ENCODE results near the gene RPS14. TPM values are rescaled to one million over a fixed set of nuclear protein-coding genes. Genes with fewer than 3 reads are reported as not detected.

RPS14 gene
- total and polyA plus RNA-seq, 9 of the 15 experiments (the other 6 are each of a cell fraction or from before 2014, with no cell fraction given) = 1,824 to 5,983 (median 3,017) TPM

- TF ChIP-seq ZC3H4 (CRISPR knock-in tag; IDR thresholded peaks at IDR 0.05; ENCODE audit: borderline replicate concordance) (no peak), FOXJ3 (CRISPR knock-in tag; IDR thresholded peaks at IDR 0.05) (no peak), U2AF2 (optimal IDR thresholded peaks at IDR 0.05; ENCODE audit: low read depth, low read length) (no peak), HOXB6 (CRISPR knock-in tag; IDR thresholded peaks at IDR 0.05; ENCODE audit: borderline replicate concordance) (no peak), FOXK1 (CRISPR knock-in tag; IDR thresholded peaks at IDR 0.05; ENCODE audit: borderline replicate concordance) (no peak), MYC (IDR thresholded peaks at IDR 0.05; ENCODE audit: low read depth, low read length) (peak; percentile 78), MYC (CRISPR knock-in tag; IDR thresholded peaks at IDR 0.05; ENCODE audit: borderline replicate concordance, low read depth) (0 out of 2 replicates have a peak, but pooled peaks have one; percentile 61), ETV5 (CRISPR knock-in tag; IDR thresholded peaks at IDR 0.05; ENCODE audit: low read depth) (no peak), SRSF3 (IDR thresholded peaks at IDR 0.05; ENCODE audit: insufficient read depth, low read length) (no peak), HLTF (IDR thresholded peaks at IDR 0.05) (peak; percentile 63; the same call in 1 of the 2 replicates), SFPQ (IDR thresholded peaks at IDR 0.05; ENCODE audit: low read depth, low read length) (no peak), ZFP36 (IDR thresholded peaks at IDR 0.05; ENCODE audit: low read depth, low read length, partially characterized antibody) (no peak), RAD51 (IDR thresholded peaks at IDR 0.05; ENCODE audit: borderline replicate concordance, low read depth) (no peak), NFATC3 (IDR thresholded peaks at IDR 0.05) (peak; percentile 96), ZNF316 (IDR thresholded peaks at IDR 0.05) (no peak), RBM15 (IDR thresholded peaks at IDR 0.05; ENCODE audit: insufficient read depth, low read length) (no peak), ZNF436 (CRISPR knock-in tag; IDR thresholded peaks at IDR 0.05) (no peak), ELF1 (tag; IDR thresholded peaks at IDR 0.05) (no peak), E2F4 (CRISPR knock-in tag; IDR thresholded peaks at IDR 0.05; ENCODE audit: low read depth) (no peak)
- TF ChIP-seq, protein P1, sequence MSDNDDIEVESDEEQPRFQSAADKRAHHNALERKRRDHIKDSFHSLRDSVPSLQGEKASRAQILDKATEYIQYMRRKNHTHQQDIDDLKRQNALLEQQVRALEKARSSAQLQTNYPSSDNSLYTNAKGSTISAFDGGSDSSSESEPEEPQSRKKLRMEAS (CRISPR knock-in tag; IDR thresholded peaks at IDR 0.05) = peak; percentile 50; the same call in 1 of the 2 replicates
- TF ChIP-seq, protein P2, sequence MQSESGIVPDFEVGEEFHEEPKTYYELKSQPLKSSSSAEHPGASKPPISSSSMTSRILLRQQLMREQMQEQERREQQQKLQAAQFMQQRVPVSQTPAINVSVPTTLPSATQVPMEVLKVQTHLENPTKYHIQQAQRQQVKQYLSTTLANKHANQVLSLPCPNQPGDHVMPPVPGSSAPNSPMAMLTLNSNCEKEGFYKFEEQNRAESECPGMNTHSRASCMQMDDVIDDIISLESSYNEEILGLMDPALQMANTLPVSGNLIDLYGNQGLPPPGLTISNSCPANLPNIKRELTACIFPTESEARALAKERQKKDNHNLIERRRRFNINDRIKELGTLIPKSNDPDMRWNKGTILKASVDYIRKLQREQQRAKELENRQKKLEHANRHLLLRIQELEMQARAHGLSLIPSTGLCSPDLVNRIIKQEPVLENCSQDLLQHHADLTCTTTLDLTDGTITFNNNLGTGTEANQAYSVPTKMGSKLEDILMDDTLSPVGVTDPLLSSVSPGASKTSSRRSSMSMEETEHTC (IDR thresholded peaks at IDR 0.05) = 0 out of 2 replicates have a peak, but pooled peaks have one; percentile 18
- TF ChIP-seq, protein P3, sequence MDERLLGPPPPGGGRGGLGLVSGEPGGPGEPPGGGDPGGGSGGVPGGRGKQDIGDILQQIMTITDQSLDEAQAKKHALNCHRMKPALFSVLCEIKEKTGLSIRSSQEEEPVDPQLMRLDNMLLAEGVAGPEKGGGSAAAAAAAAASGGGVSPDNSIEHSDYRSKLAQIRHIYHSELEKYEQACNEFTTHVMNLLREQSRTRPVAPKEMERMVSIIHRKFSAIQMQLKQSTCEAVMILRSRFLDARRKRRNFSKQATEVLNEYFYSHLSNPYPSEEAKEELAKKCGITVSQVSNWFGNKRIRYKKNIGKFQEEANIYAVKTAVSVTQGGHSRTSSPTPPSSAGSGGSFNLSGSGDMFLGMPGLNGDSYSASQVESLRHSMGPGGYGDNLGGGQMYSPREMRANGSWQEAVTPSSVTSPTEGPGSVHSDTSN (CRISPR knock-in tag; IDR thresholded peaks at IDR 0.05; ENCODE audit: low read depth) = no peak
- TF ChIP-seq, protein P3 (tag; conservative IDR thresholded peaks at IDR 0.05; ENCODE audit: low read depth) = 0 out of 2 replicates have a peak, but pooled peaks have one; percentile 15
These were observed 32.5 kb upstream of the RPS14 start (continued) for GRCh38 chr5:150481972-150482406.
